ENCODE results near the gene CHORDC1.
"Not testable (repeated sequence)": the region's sequence is repeated elsewhere in the genome, so short reads cannot be mapped to it uniquely, and the experiment has no call there.

Gene CHORDC1

DNA sequence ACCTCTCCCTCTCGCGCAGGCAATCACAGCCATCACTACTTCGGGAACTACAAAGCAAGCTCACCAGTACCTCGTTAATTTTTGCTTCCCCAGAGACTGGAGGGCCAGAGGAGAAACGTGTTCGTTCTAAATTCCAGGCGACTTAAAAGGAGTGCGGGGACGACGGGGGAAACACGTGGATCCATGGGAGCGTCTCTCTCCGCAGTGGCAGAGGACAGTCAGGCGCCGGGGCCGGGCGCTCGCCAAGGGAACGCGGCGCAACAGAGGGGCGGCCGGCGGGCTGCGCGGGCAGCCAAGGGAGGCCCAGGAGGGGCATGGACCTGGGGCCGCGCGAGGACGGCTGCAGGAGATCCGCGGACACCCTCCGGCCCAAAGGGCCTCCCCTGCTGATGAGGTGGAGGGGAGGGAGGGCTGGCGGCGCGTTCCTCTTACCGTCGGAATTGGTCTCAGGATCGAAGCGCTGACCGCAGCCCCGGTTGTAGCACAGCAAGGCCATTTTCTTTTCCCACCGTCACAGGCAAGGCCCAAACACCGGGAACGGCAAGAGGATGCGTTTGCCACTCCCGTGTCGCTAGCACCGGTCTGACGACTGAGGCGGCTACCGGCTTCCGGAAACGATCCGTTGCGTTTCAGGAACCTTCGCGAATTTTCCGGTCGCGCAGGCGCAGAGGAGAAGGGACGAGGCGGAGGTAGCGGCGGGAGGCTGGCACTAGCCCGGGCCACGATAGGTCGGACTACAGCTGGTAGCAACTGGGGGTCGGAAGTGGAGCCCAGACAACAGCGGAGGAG is at the start of gene CHORDC1:
Gene CHORDC1, minus strand, starts transcription at position 591 of the 789 bp plus-strand sequence. Its CDS starts 95 bp downstream, at position 496.
- DNase-seq (ENCODE audit: low read depth in 2 of 3, low spot score in 2 of 3) = peak; percentile 70 to 93 (median 88)

DNA sequence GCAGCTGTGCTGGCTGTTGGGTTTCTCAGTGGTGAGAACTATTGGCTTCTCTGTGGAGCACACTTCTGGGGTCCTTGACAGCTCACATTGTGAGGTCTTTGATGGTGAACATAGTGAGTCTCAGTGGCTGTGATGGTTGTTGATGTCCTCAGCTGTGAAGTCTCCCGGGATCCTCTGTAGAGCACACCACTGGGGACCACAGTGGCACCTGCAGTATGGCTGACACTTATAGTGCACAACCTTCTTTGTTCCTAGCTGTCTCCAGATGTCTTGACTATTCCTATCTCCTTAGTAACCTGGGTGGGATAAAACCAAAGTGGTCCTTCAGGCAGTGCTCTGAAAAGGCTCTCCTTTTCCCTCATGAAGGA is 34.3 kb upstream of the CHORDC1 start:
- DNase-seq (ENCODE audit: low read depth in 2 of 3, low spot score in 2 of 3) = no peak

DNA sequence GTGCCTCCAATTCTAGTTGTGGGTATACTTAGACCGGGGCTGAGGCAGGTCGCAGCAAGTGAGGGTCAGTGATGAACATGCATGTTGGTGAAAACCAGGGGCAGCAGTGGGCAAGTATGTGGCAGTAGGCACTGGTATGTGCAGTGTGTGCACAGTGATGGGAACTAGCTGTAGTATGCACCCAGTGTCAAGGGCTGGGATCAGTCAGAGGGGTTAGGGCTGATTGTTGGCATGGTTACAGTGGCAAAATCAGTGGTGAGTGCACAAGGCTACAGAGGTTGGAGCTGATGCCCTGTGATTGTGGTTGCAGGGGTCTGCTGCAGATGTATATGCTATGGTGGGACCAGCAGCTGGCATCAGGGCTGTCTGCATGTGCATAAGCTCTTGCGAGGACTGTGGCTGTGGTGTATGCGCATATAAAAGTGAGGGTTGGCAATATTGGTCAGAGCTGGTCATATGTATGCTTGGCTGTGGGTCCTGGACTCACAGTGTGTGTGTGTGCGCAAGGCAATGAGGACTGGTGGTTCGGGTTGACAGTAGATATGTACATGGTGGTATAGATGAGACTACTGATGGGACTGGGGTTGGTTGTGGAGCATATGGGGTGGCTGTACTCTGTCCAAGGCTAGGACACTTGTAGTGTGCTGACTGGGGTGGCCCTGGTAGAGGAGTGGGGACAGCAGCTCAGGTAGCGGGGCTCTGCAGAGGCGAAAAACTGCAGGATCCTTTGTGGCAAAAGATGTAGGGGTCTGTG is 33.7 kb upstream of the CHORDC1 start:
- DNase-seq (ENCODE audit: low read depth in 2 of 3, low spot score in 2 of 3) = no peak

DNA sequence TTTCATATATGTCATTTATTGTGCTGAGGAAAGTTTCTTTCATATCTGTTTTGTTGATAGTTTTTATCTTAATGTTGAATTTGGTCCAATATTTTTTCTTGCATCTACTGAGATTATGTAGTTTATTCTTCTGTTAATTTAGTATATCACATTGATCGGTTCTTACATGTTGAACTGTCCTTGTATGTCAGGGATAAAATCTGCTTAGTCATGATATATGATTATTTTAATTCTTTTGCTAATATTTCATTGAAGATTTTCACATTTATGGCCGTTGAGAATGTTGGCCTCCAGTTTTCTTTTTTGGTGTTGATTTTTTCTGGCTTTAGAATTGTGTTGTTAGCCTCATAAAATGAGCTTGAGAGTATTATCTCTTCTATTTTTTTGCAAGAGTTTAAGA is 31.2 kb upstream of the CHORDC1 start:
- no peak for DNase-seq (ENCODE audit: low read depth in 2 of 3, low spot score in 2 of 3)

GRCh38 chr11:90252053-90252452 is 29.2 kb upstream of the CHORDC1 start:
- no peak for DNase-seq (ENCODE audit: low read depth in 2 of 3, low spot score in 2 of 3)

DNA sequence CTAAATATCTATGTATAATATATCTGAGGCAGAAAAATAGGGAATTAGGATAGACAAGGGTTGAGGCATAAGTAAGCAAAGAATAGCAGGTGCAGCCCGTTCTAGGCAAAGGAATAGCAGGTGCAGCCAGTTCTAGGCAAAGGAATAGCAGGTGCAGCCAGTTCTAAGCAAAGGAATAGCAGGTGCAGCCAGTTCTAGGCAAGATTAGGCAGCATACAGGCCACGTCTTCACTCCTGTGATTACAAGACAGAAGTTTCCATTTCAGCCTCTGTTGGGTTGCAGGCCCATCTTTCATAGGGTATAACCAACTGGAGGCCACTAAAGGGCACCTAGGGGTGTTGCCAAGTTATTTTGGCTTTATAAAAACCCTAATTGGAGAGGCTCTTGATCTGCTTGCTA is 28.8 kb upstream of the CHORDC1 start:
- no peak for DNase-seq (ENCODE audit: low read depth in 2 of 3, low spot score in 2 of 3)

- DNase-seq (ENCODE audit: low read depth in 2 of 3, low spot score in 2 of 3) = no peak
Measured at GRCh38 chr11:90250970-90251369, 28.1 kb upstream of the CHORDC1 start.

GRCh38 chr11:90246468-90246867 is 23.6 kb upstream of the CHORDC1 start:
- no peak for DNase-seq (ENCODE audit: low read depth in 2 of 3, low spot score in 2 of 3)

GRCh38 chr11:90243534-90243933 is 20.7 kb upstream of the CHORDC1 start:
- no peak for DNase-seq (ENCODE audit: low read depth in 2 of 3, low spot score in 2 of 3)

DNA sequence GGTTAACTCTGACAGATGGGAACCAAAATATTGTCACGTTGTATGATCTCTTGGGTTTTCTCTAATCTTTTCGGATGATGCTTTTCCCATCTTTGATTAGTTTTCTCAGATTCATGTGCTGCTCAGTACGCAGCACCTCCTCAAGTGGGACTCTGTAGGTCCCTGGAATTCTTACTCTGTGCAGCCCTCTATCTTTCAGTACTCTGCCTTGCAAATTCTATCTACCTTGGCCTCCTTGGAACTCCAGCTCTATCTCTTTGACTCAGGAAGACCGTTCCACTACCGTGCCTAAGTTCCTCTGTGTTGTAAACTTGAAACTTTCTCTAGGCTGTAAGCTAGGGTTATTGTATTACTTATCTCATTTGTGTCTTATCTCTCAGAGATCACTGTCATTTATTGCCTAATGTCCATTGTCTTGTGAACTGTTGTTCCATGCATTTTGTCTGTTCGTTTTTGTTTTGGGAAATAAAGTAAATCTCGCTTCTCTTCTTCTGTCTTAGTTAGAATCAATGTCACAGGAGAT is 20.1 kb upstream of the CHORDC1 start:
- no peak for DNase-seq (ENCODE audit: low read depth in 2 of 3, low spot score in 2 of 3)

- no peak for DNase-seq (ENCODE audit: low read depth in 2 of 3, low spot score in 2 of 3)
Measured at GRCh38 chr11:90241414-90241813, 18.6 kb upstream of the CHORDC1 start.

DNA sequence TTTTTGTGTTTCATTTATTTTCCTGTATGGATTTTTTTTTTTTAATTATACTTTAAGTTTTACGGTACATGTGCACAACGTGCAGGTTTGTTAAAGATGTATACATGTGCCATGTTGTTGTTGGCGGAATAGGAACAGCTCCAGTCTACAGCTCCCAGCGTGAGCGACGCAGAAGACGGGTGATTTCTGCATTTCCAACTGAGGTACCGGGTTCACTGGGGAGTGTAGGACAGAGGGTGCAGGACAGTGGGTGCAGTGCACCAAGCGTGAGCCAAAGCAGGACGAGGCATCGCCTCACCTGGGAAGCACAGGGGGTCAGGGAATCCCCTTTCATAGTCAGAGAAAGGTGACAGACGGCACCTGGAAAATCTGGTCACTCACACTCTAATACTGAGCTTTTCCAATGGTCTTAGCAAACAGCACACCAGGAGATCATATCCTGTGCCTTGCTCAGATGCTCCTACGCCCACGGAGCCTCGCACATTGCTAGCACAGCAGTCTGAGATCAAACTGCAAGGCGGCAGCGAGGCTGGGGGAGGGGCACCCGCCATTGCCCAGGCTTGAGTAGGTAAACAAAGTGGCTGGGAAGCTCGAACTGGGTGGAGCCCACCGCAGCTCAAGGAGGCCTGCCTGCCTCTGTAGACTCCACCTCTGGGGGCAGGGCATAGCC is 17.3 kb upstream of the CHORDC1 start:
- not testable (repeated sequence) for DNase-seq (ENCODE audit: low read depth in 2 of 3, low spot score in 2 of 3)

GRCh38 chr11:90237004-90237403 is 14.2 kb upstream of the CHORDC1 start:
- DNase-seq (ENCODE audit: low read depth in 2 of 3, low spot score in 2 of 3) = no peak

DNA sequence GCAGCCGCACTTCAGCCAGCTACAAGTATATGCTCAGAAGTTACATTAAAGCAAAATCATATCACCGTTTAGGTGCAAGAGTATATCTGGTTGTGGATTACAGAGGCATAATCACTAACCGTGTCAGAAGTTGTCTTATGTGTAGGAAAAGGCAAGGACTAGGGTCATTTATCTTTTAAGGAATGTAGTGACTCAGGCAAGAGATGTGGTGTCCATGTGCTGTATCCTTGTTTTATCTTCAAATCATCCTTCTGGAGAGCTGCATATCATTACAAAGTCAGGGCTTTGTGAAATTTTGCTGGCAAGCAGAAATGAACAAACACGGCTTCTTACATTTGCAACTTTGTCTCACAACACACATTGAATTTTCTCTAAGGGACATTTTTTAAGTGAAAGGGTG is 12.7 kb upstream of the CHORDC1 start:
- DNase-seq (ENCODE audit: low read depth in 2 of 3, low spot score in 2 of 3) = no peak

- DNase-seq (ENCODE audit: low read depth in 2 of 3, low spot score in 2 of 3) = no peak
Measured at GRCh38 chr11:90234977-90235376, 12.1 kb upstream of the CHORDC1 start.

GRCh38 chr11:90229791-90230190 is 6.9 kb upstream of the CHORDC1 start:
- DNase-seq (ENCODE audit: low read depth in 2 of 3, low spot score in 2 of 3) = no peak

DNA sequence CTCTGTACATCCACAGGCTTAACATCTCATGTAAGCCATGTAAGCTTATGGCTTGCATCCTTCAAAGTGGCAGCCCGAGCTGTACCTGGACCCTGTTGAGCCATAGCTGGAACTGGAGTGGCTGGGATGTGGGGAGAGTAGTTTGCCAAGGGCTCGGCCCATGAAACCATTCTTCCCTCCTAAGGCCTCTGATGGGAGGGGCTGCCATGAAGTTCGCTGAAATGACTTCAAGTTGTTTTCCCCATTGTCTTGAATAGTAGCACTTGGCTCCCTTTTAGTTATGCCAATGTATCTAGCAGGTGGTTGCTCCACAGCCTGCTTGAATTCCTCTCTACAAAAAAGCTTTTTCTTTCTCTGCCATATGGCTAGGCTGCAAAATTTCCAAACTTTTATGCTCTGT is 5.2 kb upstream of the CHORDC1 start:
- DNase-seq (ENCODE audit: low read depth in 2 of 3, low spot score in 2 of 3) = no peak

GRCh38 chr11:90223248-90223585 is 368 bp upstream of the CHORDC1 start:
- no peak for DNase-seq (ENCODE audit: low read depth in 2 of 3, low spot score in 2 of 3)

DNA sequence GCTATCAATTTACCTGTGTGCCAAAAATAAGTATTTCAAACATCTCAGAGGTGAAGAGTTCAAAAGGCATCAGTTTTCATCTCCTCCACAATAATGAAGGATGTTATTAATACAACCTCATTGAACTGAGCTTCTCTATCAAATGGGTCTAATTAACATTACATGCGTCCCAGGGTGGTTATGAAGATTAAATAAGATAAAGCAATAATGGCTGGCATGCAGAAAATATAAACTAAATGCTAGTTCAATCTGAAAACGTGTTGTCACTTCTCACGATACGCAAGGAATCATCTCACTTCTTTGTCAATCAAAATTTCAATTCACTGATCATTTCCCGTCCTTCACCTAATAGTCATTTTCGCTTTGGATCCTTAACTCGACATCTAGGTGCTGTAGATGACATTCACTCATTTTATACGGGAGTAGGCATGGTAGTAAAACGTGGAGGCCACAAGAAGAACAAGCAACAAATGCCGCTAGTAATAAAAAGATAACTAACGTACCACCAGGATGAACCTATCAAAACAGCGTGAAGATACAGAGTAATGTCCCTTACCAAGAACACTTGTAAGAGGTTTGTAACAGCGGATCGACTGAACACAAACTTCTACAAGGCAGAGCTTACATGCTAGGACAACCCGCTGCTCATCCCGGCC is 918 bp downstream of the CHORDC1 start:
- DNase-seq (ENCODE audit: low read depth in 2 of 3, low spot score in 2 of 3) = no peak

- no peak for DNase-seq (ENCODE audit: low read depth in 2 of 3, low spot score in 2 of 3)
Measured at GRCh38 chr11:90220391-90220790, 2.5 kb downstream of the CHORDC1 start.

- no peak for DNase-seq (ENCODE audit: low read depth in 2 of 3, low spot score in 2 of 3)
Measured at GRCh38 chr11:90219438-90219837, 3.4 kb downstream of the CHORDC1 start.

Data from activated CD8-positive, alpha-beta memory T cell treated with anti-CD3 and anti-CD28 coated beads for 48 hours (primary cell).